HG03108 (cell line): Measurements from ENCODE around the gene NOTCH1.

ENCODE experiments used
- ATAC-seq: cut with Tn5 transposase; IDR thresholded peaks from one replicate; pipeline ENCODE4 v1.9.1; 2021; ENCODE audit warnings: moderate library complexity; ENCODE audit not compliant: unreplicated experiment

Gene NOTCH1

DNA sequence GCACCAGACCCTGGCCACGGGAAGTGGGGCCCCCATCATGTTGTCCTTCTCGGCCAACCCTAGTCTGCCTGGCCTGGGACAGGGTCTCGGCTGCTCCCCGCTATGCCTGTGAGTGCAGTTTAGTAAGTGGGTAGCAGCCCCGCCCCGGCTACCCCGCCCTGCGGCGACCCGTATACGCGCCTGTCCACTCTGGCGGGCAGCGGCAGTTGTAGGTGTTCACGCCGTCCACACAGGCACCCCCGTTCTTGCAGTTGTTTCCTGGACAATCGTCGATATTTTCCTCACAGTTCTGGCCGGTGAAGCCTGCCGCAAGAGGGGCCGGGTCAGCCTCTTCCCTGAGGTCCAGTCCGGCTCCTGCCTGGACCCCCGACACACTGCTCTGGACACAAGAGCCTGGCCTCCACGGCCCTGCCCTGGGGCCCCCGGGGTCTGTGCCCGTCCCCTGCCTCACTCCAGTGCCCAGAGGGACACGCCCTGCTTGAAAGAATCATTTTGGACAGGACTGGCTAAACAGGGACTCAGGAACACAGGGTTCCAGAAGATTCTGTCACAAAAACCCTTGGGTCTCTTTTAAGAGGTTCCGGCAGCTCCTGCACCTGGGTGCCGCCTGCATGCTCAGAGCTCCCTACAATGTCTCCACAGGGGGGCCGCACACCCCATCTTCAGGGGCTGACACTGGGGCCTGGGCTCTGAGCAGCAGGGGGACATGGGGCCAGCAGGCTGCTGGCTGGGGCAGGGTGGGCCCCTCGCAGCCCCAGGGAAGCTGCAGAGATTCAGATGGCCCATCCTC lies 26.4 kb downstream of the NOTCH1 start:
- no peak for ATAC-seq

DNA sequence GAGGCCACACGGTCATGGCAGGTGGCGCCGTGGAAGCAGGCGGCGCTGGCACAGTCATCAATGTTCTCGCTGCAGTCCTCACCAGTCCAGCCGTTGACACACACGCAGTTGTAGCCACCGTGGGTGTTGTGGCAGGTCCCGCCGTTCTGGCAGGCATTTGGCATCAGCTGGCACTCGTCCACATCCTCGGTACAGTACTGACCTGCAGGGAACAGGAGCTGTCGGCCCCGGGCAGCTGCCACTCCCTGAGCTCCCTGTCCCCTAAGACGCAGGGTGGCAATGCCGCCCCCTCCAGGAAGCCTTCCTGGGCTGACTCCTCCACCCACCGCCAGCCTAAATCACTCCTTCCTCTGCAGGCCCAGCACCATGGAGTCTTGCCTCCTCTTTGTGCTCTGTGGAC lies 27.2 kb downstream of the NOTCH1 start:
- ATAC-seq = no peak

DNA sequence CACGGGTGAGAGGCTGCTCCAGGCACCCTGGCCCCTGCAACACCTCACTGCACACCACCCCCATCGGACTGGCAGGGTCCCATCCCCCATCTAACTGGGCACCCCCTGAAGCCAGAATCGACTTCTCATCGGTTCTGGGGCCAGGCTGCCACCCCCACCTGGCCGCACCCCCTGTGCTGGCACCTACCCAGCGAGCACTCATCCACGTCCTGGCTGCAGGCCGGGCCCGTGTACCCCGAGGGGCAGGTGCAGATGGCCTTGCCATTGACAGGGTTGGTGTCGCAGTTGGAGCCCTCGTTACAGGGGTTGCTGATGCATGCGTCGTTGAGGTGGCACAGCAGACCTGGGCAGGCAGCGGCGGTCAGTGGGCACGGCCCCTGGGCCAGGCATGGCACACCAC lies 27.9 kb downstream of the NOTCH1 start:
- no peak for ATAC-seq

DNA sequence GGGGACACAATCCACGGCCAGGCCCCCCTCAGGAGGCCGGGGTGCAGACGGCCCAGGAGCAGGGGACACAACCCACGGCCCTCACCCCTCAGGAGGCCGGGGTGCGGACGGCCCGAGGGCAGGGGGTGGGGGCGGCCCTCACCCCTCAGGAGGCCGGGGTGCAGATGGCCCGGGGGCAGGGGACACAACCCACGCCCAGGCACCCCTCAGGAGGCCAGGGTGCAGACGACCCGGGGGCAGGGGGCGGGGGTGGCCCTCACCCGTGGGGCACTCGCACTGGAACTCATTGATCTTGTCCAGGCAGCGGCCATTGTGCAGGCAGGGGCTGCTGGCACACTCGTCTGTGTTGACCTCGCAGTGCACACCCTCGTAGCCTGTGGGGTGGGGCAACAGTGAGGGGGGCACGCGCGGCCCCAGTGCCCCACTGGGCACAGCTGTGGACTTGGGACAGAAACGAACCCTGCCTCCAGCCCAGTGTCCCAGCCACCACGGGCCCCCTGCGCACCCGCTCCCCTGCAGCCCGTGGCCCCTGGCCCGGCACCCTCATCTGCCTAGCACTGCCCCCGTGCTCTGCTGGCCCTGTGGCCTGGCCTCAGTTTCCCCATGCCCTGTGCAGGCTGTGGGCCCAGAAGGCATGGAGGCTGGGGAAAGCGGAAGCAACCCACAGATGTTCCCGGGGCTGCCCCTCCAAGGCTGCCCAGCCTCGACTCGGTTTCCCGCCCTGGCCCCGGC lies 28.7 kb downstream of the NOTCH1 start:
- ATAC-seq = no peak

- ATAC-seq = no peak
These were observed 29.6 kb downstream of the NOTCH1 start for GRCh38 chr9:136516191-136516654.

DNA sequence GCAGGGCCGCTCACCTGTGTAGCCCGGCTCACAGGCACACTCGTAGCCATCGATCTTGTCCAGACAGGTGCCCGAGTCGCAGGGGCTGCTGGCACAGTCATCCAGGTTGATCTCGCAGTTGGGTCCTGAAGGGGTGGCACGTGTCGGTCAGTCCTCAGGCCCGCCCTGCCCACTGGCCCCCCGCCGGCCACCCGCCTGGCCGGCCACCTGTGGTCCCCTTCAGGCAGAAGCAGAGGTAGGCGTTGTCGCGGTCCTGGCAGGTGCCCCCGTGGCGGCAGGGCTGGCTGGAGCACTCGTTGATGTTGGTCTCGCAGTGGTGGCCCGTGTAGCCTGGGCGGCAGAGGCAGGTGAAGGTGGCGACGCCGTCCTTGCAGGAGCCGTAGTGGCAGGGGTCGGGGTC lies 30.6 kb downstream of the NOTCH1 start:
- no peak for ATAC-seq

DNA sequence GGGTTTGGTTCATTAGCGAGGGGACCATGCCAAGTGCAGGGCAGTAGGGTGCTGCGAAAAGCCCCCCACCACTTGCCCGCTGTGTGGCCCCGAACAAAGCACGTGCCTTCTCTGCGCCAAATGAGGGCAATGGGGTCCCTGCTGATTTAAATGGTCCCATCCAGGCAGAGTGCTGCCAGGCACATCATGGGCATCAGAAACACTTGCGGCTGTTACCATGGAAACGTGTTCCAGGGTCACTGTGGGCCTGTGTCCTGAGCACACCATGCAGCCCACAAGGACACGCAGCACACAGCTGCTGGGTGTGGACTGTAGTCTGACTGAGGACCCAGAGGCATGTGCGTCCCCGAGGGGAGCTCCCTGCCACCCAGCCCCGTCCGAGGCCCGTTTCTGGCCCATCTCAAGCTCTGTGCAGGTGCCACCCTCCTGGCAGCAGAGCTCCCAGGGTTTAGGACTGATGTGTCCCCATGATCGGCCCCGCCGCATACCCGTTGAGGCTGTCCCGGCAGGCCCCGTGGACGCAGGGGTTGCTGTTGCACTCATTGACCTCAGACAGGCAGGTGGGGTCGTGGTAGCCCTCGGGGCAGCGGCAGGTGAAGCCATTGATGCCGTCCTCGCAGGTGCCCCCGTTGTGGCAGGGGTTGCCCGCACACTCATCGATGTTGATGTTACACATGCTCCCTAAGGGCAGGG lies 31.7 kb downstream of the NOTCH1 start:
- no peak for ATAC-seq

DNA sequence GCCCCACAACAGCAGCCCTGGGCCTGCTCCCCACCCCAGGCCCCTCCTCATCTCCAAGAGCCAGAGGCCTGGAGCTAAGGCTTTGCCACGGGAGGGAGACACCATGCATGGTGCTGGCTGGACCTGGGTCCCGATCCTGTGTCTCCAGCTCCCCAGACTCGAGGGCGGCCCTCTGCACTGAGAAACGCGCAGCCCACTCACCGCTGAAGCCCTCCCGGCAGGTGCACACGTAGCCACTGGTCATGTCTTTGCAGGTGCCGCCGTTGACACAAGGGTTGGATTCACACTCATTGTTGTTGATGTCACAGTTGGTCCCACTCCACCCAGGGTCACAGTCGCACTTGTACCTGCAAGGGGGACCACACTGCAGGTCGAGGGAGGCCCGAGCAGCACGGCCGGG lies 32.7 kb downstream of the NOTCH1 start:
- ATAC-seq = no peak

GRCh38 chr9:136512651-136513071 lies 33.2 kb downstream of the NOTCH1 start:
- no peak for ATAC-seq

- no peak for ATAC-seq
These were observed 33.9 kb downstream of the NOTCH1 start for GRCh38 chr9:136511670-136512592.

GRCh38 chr9:136511144-136511669 lies 34.6 kb downstream of the NOTCH1 start:
- ATAC-seq = no peak

- ATAC-seq = no peak
These were observed 35.3 kb downstream of the NOTCH1 start for GRCh38 chr9:136510561-136510960.

- ATAC-seq = no peak
These were observed 36.3 kb downstream of the NOTCH1 start for GRCh38 chr9:136509549-136509948.

- ATAC-seq = no peak
These were observed 36.9 kb downstream of the NOTCH1 start for GRCh38 chr9:136508729-136509500.

DNA sequence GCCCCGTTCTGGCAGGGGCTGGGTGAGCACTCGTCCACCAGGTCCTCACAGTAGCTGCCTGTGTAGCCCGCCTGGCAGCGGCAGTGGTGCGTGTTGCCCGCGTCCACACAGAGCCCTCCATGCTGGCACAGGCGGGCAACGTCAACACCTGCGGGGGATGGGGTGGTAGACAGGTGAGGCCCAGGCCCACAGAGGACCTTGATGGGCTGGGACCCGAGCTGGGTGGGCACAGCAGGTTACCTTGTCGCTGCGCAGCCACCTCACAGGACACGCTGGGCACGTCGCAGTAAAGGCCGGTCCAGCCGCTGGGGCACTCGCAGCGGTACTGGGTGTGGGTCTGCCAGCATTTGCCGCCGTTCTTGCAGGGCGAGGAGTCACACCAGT lies 37.9 kb downstream of the NOTCH1 start:
- no peak for ATAC-seq

- ATAC-seq = no peak
These were observed 38.4 kb downstream of the NOTCH1 start for GRCh38 chr9:136507221-136507991.

DNA sequence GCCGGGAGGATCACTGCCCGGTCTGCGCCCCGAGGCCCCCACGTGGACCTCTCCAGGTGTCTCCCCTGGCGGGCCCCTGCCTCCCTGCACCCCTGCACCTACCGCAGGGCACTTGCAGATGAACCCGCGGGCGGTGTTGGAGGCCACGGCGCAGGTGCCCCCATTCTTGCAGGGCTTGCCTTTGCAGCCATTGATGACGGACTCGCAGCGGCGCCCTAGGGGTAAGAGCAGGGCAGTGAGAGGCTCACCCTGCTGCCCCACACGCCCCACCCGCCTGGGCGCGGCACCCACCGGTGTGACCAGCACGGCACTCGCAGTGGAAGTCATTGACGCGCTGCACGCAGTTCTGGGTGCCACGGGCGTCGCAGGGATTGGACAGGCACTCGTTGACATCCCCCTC lies 39.4 kb downstream of the NOTCH1 start:
- no peak for ATAC-seq

GRCh38 chr9:136505406-136506403 lies 40.1 kb downstream of the NOTCH1 start:
- no peak for ATAC-seq
